ENCODE data around the gene TWF2. TPM values are rescaled to one million over a fixed set of nuclear protein-coding genes. Genes with fewer than 3 reads are reported as not detected.

Gene TWF2
- total and polyA plus RNA-seq, 2 of the 4 experiments (the other 2 are of a cell fraction) = 111 to 145 TPM

DNA sequence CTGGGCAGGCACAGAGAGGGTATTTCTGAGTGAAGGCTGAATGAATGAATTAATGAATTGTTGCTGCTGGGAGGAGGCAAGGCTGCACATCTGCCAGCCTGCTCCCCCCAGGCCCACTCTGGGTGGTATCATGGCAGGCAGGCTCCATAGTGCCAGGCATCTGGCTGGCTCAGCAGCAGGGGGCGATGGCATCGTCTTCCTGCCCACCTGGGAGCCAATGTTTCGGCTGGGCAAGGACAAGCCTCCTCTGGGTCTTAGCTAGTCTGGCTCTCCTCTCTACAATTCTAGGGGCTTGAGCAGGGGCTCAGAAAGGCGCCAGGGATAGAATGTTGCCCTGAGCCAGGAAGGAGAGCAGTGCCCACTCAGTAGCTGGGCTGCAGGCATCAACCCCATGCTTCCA is 11.8 kb downstream of the TWF2 start:
- Histone ChIP-seq H2BK5ac (ENCODE audit: low read depth, low read length, poor library complexity, severe bottlenecking) (no peak overlapping the region), H3K18ac (ENCODE audit: low read depth, low read length) (no peak overlapping the region), H3K4me2 (ENCODE audit: low read depth, low read length) (no peak overlapping the region), H3K14ac (replicated peaks; ENCODE audit: low read depth, low read length) (no peak overlapping the region), H3K9ac (ENCODE audit: low read depth, low read length) (no peak overlapping the region), H2AK9ac (replicated peaks; ENCODE audit: low read depth, low read length, poor library complexity) (no peak overlapping the region), H3K4me3 (ENCODE audit: insufficient read depth, low read depth, low read length) (no peak overlapping the region), H2BK15ac (ENCODE audit: low read depth, low read length) (no peak overlapping the region), H2BK20ac (ENCODE audit: low read depth, low read length) (no peak overlapping the region), H3K23ac (ENCODE audit: low read depth, low read length) (no peak overlapping the region), H2AFZ (replicated peaks; ENCODE audit: low read length, poor library complexity) (no peak overlapping the region), H3K27ac (ENCODE audit: insufficient read depth, low read length) (no peak overlapping the region), H4K8ac (ENCODE audit: low read depth in 2 of 2, low read length in 2 of 2) (no peak overlapping the region), H2AK5ac (ENCODE audit: low read depth, low read length) (no peak overlapping the region), H4K5ac (ENCODE audit: low read depth, low read length) (no peak overlapping the region), H2BK120ac (ENCODE audit: low read depth, low read length) (no peak overlapping the region), H3K4ac (ENCODE audit: low read depth, low read length) (no peak overlapping the region), H3K79me1 (ENCODE audit: low read depth in 1 of 2, low read length in 2 of 2) (peaks cover 5 to 18% of the 10 kb centered on the region in 2 experiments; a peak in 3 of 4 replicates), H3K9me1 (ENCODE audit: insufficient read depth, low read length) (no peaks in the 10 kb centered on the region), H4K91ac (ENCODE audit: insufficient read depth, low read depth, low read length) (no peak overlapping the region), H3K9me3 (ENCODE audit: control insufficient read depth, insufficient read depth, low read length) (no peaks in the 10 kb centered on the region), H3K27me3 (ENCODE audit: control insufficient read depth, insufficient read depth, low read length) (no peaks in the 10 kb centered on the region), H3K56ac (ENCODE audit: extremely low read depth, insufficient read depth, low read length) (no peak overlapping the region), H3K4me1 (ENCODE audit: control insufficient read depth, insufficient read depth, low read length) (no peaks in the 10 kb centered on the region), H4K20me1 (ENCODE audit: insufficient read depth, low read length) (peaks cover 17% of the 10 kb centered on the region), H3K36me3 (ENCODE audit: control insufficient read depth, insufficient read depth, low read length) (peaks cover 39% of the 10 kb centered on the region)
- intact Hi-C loops (cut with micrococcal nuclease) = no loop called here
- no CpG with 5 or more reads among the region's 4 CpGs for WGBS, 2 experiments (ENCODE audit: extremely low coverage in 2 of 2, insufficient read length in 1 of 2)
- no peak for DNase-seq
- no TSS peak for BruUV-seq (replicated peaks)
- ATAC-seq (ENCODE audit: low read depth) = no peak
- ChIA-PET CTCF (no interaction called here), POLR2A (ENCODE audit: unreplicated experiment) (no interaction called here)
- TF ChIP-seq RAD21 (IDR thresholded peaks at IDR 0.05; ENCODE audit: low read length) (no peak), RFX5 (IDR thresholded peaks at IDR 0.05; ENCODE audit: low read depth, low read length) (no peak), NFE2L2 (IDR thresholded peaks at IDR 0.05; ENCODE audit: low read depth, low read length) (no peak), POLR2A (IDR thresholded peaks at IDR 0.05; ENCODE audit: low read depth, low read length) (no peak), RCOR1 (IDR thresholded peaks at IDR 0.05; ENCODE audit: insufficient replicate concordance, low read length) (no peak), SMC3 (IDR thresholded peaks at IDR 0.05; ENCODE audit: low read depth, low read length) (no peak), MAZ (IDR thresholded peaks at IDR 0.05; ENCODE audit: borderline replicate concordance, low read depth, low read length) (no peak), MXI1 (IDR thresholded peaks at IDR 0.05; ENCODE audit: borderline replicate concordance, low read depth, low read length) (no peak), CHD1 (IDR thresholded peaks at IDR 0.05; ENCODE audit: low read depth, low read length) (no peak)
- TF ChIP-seq, protein P1, sequence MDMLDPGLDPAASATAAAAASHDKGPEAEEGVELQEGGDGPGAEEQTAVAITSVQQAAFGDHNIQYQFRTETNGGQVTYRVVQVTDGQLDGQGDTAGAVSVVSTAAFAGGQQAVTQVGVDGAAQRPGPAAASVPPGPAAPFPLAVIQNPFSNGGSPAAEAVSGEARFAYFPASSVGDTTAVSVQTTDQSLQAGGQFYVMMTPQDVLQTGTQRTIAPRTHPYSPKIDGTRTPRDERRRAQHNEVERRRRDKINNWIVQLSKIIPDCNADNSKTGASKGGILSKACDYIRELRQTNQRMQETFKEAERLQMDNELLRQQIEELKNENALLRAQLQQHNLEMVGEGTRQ (IDR thresholded peaks at IDR 0.05; ENCODE audit: low read depth, low read length) = no peak
- in situ Hi-C loops (cut with MboI; ENCODE audit: low sequenced_read_pairs) = no loop called here
- dilution Hi-C loops (cut with HindIII; ENCODE audit: low sequenced_read_pairs, unreplicated experiment) = no loop called here
